ENCODE results near the gene NPLOC4.

Gene NPLOC4

DNA sequence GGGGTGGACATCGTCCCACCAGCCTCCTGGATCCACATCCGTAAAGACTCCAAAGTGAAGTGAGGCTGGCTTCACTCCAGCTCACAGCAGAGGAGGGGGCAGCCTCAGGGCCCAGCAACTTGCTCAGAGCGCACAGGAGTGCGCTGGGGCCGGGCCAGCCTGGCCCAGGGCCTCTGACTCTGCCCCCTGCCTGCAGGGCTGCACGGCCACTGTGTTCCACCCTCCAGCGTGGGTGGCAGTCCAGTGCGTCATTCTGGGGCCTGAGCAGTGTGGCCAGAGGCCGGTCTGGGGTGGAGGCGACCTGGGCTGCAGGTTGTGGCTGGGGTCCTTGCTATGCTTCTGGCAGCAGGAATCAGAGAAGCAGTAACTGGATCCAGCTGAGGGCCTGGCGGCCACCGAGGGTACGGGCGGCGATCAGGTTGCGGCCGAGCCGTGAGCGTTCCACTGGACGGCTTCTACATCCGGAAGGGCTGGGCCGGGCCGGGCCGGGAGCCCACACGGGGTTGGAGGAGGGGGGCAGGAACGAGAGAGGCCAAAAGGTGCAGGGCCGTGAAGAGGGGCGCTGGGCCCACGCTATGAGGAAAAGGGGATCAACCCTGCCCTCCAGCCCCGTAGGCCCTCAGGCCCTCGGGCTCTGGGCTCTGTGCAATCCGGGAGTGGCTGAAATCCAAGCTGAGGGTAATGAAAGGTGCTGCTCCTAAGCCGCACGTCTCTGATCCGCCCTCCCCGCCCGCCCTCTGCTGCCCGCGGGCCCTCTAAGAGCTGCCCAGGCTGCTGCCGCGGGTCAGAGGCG, 109.1 kb downstream of the NPLOC4 start, which contains the start of gene FSCN2:
FSCN2 (plus strand) TSS at position 787 of the 793 bp plus-strand sequence. CDS start 155 bp downstream, outside the sequence.
- TF ChIP-seq, protein P1, sequence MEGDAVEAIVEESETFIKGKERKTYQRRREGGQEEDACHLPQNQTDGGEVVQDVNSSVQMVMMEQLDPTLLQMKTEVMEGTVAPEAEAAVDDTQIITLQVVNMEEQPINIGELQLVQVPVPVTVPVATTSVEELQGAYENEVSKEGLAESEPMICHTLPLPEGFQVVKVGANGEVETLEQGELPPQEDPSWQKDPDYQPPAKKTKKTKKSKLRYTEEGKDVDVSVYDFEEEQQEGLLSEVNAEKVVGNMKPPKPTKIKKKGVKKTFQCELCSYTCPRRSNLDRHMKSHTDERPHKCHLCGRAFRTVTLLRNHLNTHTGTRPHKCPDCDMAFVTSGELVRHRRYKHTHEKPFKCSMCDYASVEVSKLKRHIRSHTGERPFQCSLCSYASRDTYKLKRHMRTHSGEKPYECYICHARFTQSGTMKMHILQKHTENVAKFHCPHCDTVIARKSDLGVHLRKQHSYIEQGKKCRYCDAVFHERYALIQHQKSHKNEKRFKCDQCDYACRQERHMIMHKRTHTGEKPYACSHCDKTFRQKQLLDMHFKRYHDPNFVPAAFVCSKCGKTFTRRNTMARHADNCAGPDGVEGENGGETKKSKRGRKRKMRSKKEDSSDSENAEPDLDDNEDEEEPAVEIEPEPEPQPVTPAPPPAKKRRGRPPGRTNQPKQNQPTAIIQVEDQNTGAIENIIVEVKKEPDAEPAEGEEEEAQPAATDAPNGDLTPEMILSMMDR (IDR thresholded peaks at IDR 0.05) = no peak
- peaks cover 0 to 24% of the 10 kb centered on the region in 2 donors for H3K27me3 ChIP-seq
- no peaks in the 10 kb centered on the region for H3K9me3 ChIP-seq
- H3K36me3 ChIP-seq = no peaks in the 10 kb centered on the region
- no peak within 1 kb of the TSS for H3K27ac ChIP-seq
- intact Hi-C loops (cut with DNase I; ENCODE audit: low total_unique reads) = no loop called here
- H3K4me3 ChIP-seq = no peak within 1 kb of the TSS
- DNase-seq = peak in 1 of 2 donors; percentile 73
- H3K4me1 ChIP-seq = peaks cover 0 to 28% (median 22%) of the 10 kb centered on the region in 4 donors

DNA sequence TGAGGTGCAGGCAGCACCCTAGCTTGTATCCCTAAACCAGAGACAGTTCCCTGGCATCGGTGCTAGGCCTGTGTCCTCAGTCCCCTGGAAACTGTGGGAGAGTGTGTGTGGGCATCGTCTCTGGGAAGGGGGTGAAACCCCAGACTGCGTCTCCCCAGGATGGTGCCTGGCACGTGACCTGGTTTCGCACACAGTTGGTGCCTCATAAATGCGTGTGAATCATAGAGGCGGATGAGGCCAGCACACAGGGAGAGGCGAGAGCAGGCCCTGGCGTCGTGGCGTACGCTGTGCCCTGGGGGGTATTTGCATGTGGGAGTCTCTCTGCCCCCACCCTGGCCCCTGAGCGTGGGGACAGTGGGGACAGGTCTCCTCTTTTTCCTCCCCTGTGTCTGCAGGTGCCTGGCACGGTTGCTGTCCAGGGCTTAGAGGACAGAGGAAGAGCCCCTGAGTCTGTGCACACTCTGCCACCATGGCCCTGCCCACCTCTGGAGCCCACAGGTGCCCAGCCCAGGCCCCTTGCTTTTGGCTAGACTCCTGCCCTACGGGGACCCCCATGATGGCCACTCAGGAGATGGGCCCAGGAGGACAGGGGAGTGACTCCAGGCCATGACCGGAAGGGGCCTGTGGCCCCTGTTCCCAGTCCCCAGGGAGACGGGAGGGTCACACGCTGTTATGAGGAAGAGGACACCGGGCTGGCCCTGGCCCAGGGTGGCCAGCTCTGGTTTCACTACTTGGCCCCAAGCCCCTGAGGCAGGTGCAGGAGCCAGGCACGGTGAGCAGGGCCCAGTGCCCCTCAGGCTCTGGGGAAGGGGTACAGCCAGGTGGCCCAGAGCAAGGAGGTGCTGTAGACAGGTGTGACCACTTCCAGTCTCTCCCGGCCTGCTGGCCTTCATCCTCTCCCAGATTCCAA, 110.0 kb downstream of the NPLOC4 start:
- no peak for DNase-seq
- Histone ChIP-seq H3K4me1 (peaks cover 0 to 28% (median 22%) of the 10 kb centered on the region in 4 donors), H3K9me3 (no peaks in the 10 kb centered on the region), H3K27ac (no peak overlapping the region), H3K27me3 (peaks cover 0 to 24% of the 10 kb centered on the region in 2 donors), H3K36me3 (no peaks in the 10 kb centered on the region), H3K4me3 (no peak overlapping the region)
- TF ChIP-seq, protein P1 (IDR thresholded peaks at IDR 0.05) = no peak
- intact Hi-C loops (cut with DNase I; ENCODE audit: low total_unique reads) = no loop called here

DNA sequence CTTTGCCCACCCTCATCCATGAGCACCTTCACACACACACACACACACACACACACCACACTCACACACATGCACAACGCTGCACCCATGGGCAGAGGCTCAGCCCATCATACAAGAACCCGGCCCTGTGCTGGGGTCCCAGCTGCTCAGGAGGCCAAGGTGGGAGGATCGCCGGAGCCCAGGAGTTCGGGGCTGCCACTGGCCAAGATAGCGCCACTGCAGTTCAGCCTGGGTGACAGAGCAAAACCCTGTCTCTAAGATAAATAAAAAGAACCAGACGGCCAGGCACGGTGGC, 112.1 kb downstream of the NPLOC4 start:
- TF ChIP-seq, protein P1 (IDR thresholded peaks at IDR 0.05) = no peak
- H3K4me1 ChIP-seq = peaks cover 0 to 33% (median 25%) of the 10 kb centered on the region in 4 donors
- H3K9me3 ChIP-seq = no peaks in the 10 kb centered on the region
- no peak overlapping the region for H3K27ac ChIP-seq
- intact Hi-C loops (cut with DNase I; ENCODE audit: low total_unique reads) = no loop called here
- no peaks in the 10 kb centered on the region for H3K36me3 ChIP-seq
- DNase-seq = no peak
- H3K27me3 ChIP-seq = peaks cover 0 to 24% of the 10 kb centered on the region in 2 donors
- no peak overlapping the region for H3K4me3 ChIP-seq

DNA sequence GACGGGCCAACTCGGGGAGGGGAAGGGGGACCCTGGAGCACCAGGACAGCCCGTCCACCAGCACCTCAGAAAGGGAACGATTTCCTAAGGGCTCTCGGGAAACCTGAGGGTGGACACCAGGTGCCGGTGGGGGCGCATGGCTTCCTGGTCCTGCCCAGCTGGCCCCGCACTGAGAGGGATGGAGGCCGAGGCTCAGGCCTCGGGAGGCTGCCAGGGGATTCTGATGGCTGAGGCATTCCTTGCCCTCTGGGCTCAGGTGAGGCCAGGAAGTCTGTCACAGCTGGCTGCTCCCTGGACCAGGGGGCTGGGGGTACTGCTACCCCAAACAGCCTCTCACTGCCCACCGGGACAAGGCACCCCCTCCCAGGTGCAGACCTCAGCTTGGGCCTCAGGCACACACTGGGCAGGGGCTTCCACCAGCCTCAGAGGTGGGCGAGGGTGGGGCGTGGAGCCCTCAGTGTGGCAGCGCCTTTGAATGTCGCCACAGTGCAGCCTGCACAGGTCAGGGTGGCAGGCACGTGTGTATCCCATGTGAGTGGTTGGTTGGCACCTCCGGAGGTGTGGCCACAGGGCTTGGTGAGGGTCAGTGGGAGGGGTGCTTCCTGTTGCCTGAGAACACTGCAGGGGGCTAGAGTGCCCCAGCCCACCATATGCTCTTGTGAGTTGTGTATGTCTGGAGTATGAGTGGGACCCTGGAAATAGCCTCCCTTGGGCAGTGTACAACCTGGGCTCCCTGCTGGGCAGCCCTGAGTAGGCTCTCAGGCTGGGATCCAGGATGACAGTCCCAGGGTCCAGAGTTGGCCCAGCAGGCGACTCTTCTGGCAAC, 112.7 kb downstream of the NPLOC4 start:
- no peaks in the 10 kb centered on the region for H3K9me3 ChIP-seq
- peaks cover 0 to 39% (median 31%) of the 10 kb centered on the region in 4 donors for H3K4me1 ChIP-seq
- peak in 1 of 2 donors; percentile 66 for DNase-seq
- TF ChIP-seq, protein P1 (IDR thresholded peaks at IDR 0.05) = no peak
- intact Hi-C loops (cut with DNase I; ENCODE audit: low total_unique reads) = no loop called here
- no peak overlapping the region for H3K4me3 ChIP-seq
- no peaks in the 10 kb centered on the region for H3K36me3 ChIP-seq
- no peak overlapping the region for H3K27ac ChIP-seq
- peaks cover 0 to 24% of the 10 kb centered on the region in 2 donors for H3K27me3 ChIP-seq

DNA sequence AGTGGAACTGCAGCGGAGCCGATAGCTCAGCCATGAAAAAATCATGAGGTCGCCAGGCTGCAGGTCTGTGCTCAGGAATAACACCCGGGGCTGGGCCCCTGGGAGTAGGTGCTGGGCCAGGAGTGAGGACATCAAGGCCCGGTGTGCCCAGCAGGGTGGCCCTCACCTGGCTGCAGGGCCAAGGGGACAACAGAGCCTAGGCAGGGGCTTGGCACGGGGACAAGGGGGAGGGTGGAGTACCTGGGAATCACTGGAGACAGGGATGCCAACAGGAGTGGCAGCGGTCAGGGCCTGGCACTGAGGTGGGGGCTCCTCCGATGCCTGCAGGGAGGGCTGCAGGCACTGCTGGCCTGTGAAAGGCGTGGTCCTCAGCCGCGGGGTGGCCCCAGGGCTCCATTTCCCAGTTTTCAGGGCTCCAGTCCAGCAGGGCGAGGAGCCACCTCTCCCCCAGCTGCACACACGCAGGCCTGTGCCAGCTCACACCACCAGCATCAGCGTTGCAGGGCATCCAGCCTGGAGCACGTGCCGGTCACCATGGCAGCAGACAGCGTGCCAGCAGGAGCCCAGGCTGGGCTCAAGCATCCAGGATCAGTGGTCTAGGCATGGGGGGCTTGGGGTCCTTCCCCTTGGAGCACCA, 113.4 kb downstream of the NPLOC4 start:
- DNase-seq = peak in 1 of 2 donors; percentile 84
- no peak overlapping the region for H3K4me3 ChIP-seq
- H3K36me3 ChIP-seq = no peaks in the 10 kb centered on the region
- TF ChIP-seq, protein P1 (IDR thresholded peaks at IDR 0.05) = no peak
- H3K27me3 ChIP-seq = peaks cover 0 to 24% of the 10 kb centered on the region in 2 donors
- H3K4me1 ChIP-seq = peaks cover 0 to 44% (median 38%) of the 10 kb centered on the region in 4 donors
- H3K9me3 ChIP-seq = no peaks in the 10 kb centered on the region
- no peak overlapping the region for H3K27ac ChIP-seq
- intact Hi-C loops (cut with DNase I; ENCODE audit: low total_unique reads) = no loop called here

All from tibial artery (tissue), 4 donors.